Adipocyte (in vitro differentiated cells): ENCODE data around the gene RHEX.

ENCODE experiments used
- DNase-seq: peaks from one replicate; pipeline ENCODE4 v3.0.0-alpha.2; 2015; ENCODE audit warnings: low read depth
- H3K27me3 ChIP-seq: replicated peaks from 2 replicates; pipeline ENCODE4 v1.7.0; 2013; ENCODE audit warnings: mild to moderate bottlenecking, low read length, moderate library complexity; ENCODE audit not compliant: control insufficient read depth, insufficient read depth
- H3K36me3 ChIP-seq: 2 replicates; pipeline ENCODE4 v1.7.0; 2013; ENCODE audit warnings: low read length, mild to moderate bottlenecking, moderate library complexity; ENCODE audit not compliant: control insufficient read depth, insufficient read depth, severe bottlenecking
- H3K4me1 ChIP-seq: 2 replicates; pipeline ENCODE4 v1.7.0; 2013; ENCODE audit warnings: mild to moderate bottlenecking, low read length, moderate library complexity; ENCODE audit not compliant: control insufficient read depth, insufficient read depth
- H3K4me3 ChIP-seq: 2 replicates; pipeline ENCODE4 v1.7.0; 2013; ENCODE audit warnings: mild to moderate bottlenecking, low read length, moderate library complexity
- H3K9ac ChIP-seq: 2 replicates; pipeline ENCODE4 v1.7.0; 2013; ENCODE audit warnings: mild to moderate bottlenecking, low read length, moderate library complexity
- H3K9me3 ChIP-seq: 2 replicates; pipeline ENCODE4 v1.7.0; 2013; ENCODE audit warnings: mild to moderate bottlenecking, low read length, moderate library complexity; ENCODE audit not compliant: control insufficient read depth

The RHEX gene

DNA sequence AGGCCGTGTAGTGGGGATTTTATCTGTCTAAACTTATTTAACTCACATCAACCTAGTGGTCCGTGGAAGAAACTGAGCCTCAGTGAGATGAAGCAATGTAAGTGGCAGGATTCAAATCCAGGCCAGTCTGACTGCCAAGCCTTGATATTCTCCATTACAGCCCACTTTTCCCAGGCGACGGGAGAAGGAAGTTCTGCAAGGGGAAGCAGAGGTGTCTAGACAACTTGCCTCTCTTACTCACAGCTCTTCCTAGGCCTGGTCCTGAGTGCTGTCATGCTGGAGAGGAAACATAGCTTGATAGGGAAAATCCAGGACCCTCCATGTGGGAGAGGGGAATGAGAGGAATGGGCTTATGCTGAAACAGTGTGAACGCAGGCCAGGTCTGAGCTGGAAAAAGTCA, 38.4 kb upstream of the RHEX start:
- Histone ChIP-seq H3K27me3 (no peaks in the 10 kb centered on the region), H3K9ac (no peak overlapping the region), H3K9me3 (no peaks in the 10 kb centered on the region), H3K36me3 (no peaks in the 10 kb centered on the region), H3K4me3 (no peak overlapping the region), H3K4me1 (no peaks in the 10 kb centered on the region)
- DNase-seq: no peak

DNA sequence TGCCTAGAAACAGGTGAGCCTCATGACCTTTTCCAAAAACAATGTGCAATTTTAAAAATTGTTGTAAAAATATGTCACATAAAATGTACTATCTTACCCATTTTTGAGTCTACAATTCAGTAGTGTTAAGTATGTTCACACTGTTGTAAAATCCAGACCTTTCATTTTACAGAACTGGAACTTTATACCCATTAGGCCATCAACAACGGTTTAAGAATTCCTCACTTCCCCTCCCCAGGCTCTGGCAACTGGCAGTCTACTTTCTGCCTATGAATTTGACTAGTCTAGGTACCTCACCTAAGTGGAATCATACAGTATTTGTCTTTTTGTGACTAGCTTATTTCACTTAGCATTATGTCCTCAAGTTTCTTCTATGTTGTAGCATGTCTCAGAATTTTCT, 37.9 kb upstream of the RHEX start:
- DNase-seq: no peak
- H3K36me3 ChIP-seq: no peaks in the 10 kb centered on the region
- H3K4me1 ChIP-seq: no peaks in the 10 kb centered on the region
- H3K9ac ChIP-seq: no peak overlapping the region
- H3K27me3 ChIP-seq: no peaks in the 10 kb centered on the region
- no peaks in the 10 kb centered on the region for H3K9me3 ChIP-seq
- no peak overlapping the region for H3K4me3 ChIP-seq

GRCh38 chr1:206020393-206021007, 32.5 kb upstream of the RHEX start:
- H3K27me3 ChIP-seq: no peaks in the 10 kb centered on the region
- no peaks in the 10 kb centered on the region for H3K4me1 ChIP-seq
- no peaks in the 10 kb centered on the region for H3K9me3 ChIP-seq
- no peaks in the 10 kb centered on the region for H3K36me3 ChIP-seq
- no peak overlapping the region for H3K4me3 ChIP-seq
- H3K9ac ChIP-seq: no peak overlapping the region
- no peak for DNase-seq

- no peaks in the 10 kb centered on the region for H3K36me3 ChIP-seq
- no peak overlapping the region for H3K9ac ChIP-seq
- no peaks in the 10 kb centered on the region for H3K27me3 ChIP-seq
- H3K9me3 ChIP-seq: no peaks in the 10 kb centered on the region
- DNase-seq: no peak
- H3K4me1 ChIP-seq: no peaks in the 10 kb centered on the region
- no peak overlapping the region for H3K4me3 ChIP-seq
Observed at GRCh38 chr1:206021008-206021625, 31.9 kb upstream of the RHEX start.

- Histone ChIP-seq H3K27me3 (no peaks in the 10 kb centered on the region), H3K9me3 (no peaks in the 10 kb centered on the region), H3K4me3 (no peak overlapping the region), H3K36me3 (no peaks in the 10 kb centered on the region), H3K9ac (no peak overlapping the region), H3K4me1 (no peaks in the 10 kb centered on the region)
- no peak for DNase-seq
Observed at GRCh38 chr1:206021626-206022365, 31.2 kb upstream of the RHEX start.

DNA sequence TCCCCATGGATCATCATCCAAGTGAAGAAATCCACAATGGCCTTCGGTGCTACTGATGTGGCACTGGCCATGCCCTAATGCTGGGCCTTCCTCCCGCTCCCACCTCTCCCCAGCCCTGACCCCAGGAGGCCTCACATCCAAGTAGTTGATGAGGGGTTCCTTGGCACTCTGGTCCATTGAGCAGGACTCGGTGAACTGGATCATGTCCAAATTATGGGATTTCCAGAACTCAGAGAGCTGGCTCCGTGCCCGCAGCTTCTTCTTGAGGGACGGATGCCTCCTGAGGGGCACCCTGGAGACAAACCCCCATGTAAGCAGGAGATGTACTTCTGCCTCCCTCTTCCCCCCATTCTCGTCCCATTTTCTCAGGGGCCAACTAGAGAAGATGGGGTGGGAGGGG, 30.2 kb upstream of the RHEX start:
- DNase-seq: no peak
- H3K9me3 ChIP-seq: no peaks in the 10 kb centered on the region
- no peak overlapping the region for H3K9ac ChIP-seq
- no peaks in the 10 kb centered on the region for H3K4me1 ChIP-seq
- no peak overlapping the region for H3K4me3 ChIP-seq
- no peaks in the 10 kb centered on the region for H3K36me3 ChIP-seq
- no peaks in the 10 kb centered on the region for H3K27me3 ChIP-seq

DNA sequence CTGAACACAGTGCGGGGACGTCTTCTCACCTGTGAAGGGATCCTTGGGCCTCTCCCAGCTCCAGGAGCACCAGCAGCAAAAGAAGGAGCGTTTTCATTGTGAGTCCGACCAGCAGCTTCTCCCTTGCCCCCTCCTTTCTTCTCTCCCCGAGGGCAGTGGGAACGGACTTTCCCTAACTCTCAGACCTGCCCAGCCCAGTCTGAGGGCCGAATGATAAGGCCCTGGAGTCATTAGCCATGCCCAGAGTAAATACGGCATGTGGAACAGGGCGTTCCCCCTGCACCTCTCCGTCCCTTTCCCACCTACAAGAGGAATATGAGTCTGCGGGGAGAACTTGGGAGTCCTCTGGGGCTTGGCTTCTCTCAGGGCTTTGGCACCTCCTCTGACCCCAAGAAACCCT, 29.3 kb upstream of the RHEX start, which contains the start of gene CTSE:
TSS of gene CTSE (minus strand) at position 201 of the 400 bp plus-strand sequence. CDS start at position 97, 104 bp downstream.
- no peaks in the 10 kb centered on the region for H3K36me3 ChIP-seq
- H3K27me3 ChIP-seq: no peaks in the 10 kb centered on the region
- no peak within 1 kb of the TSS for H3K9ac ChIP-seq
- DNase-seq: no peak
- H3K4me1 ChIP-seq: no peaks in the 10 kb centered on the region
- H3K4me3 ChIP-seq: no peak within 1 kb of the TSS
- no peaks in the 10 kb centered on the region for H3K9me3 ChIP-seq

DNA sequence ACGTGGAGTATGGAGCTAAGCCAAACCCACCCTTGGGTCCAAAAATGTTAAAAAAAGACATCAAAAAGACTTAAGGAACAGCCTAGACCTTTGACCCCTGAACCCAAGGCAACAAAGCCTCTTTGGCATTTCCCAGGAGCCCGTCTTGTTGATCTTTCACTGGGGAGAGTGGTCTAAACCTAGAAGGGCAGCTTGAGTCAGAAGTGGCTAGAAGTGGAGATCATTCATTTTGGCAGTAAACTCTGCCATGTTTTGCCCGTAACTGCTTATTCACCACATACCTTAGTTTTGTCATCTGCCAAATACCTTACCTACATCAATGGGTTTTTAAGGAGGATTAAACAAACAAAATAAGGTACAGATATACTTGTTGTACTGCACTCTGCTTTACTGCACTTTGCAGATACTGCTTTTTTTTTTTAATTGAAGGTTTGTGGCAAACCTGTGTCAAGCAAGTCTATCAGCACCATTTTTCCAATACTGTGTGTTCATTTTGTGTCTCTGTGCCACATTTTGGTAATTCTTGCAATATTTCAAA, 27.6 kb upstream of the RHEX start:
- Histone ChIP-seq H3K9ac (no peak overlapping the region), H3K36me3 (no peaks in the 10 kb centered on the region), H3K4me3 (no peak overlapping the region), H3K4me1 (no peaks in the 10 kb centered on the region), H3K27me3 (no peaks in the 10 kb centered on the region), H3K9me3 (no peaks in the 10 kb centered on the region)
- DNase-seq: no peak

DNA sequence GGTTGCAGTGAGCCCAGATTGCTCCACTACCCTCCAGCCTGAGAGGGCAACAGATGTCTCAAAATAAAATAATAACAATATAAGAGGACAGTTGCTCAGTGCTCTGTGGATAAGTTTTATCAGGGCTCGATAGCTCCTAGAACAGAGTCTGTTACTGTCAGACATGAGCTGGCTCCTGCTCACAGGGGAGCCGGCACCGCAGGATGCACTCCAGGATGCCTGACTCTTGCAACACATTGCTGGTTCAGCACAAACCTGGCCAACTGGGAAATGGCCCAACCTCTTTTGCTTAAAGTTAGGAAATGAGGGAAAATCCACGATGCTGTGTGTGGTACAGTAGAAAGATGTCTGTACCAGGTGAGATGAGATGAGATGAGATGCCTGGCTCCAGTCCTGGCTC, 23.5 kb upstream of the RHEX start:
- Histone ChIP-seq H3K27me3 (peaks cover 1% of the 10 kb centered on the region), H3K4me3 (no peak overlapping the region), H3K4me1 (no peaks in the 10 kb centered on the region), H3K9ac (no peak overlapping the region), H3K36me3 (no peaks in the 10 kb centered on the region), H3K9me3 (peaks cover 5% of the 10 kb centered on the region)
- DNase-seq: no peak

- Histone ChIP-seq H3K27me3 (peaks cover 8% of the 10 kb centered on the region), H3K4me3 (no peak overlapping the region), H3K4me1 (no peaks in the 10 kb centered on the region), H3K36me3 (no peaks in the 10 kb centered on the region), H3K9me3 (peaks cover 5% of the 10 kb centered on the region), H3K9ac (no peak overlapping the region)
- DNase-seq: no peak
Observed at GRCh38 chr1:206030191-206030590, 22.8 kb upstream of the RHEX start.

DNA sequence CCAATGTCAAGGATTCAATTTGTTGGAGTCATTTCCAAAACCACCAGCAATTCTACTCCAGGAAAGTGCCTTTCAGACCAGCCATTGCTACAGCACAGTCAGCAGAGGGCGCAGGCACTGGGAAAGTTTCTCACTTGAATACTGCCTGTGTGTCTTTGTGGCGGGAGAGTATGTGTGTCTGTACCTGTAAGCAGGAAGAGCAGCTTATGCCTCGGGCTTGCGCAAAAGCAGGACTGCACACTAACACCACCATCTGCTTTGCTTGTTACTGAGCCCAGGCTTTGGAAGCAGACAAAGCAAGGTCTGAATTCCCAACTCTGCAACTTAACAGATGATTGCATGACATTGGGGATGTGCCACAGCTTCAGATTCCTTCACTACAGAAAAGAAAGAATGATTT, 22.3 kb upstream of the RHEX start:
- Histone ChIP-seq H3K4me3 (no peak overlapping the region), H3K9ac (no peak overlapping the region), H3K36me3 (no peaks in the 10 kb centered on the region), H3K9me3 (peaks cover 5% of the 10 kb centered on the region), H3K27me3 (peaks cover 13% of the 10 kb centered on the region), H3K4me1 (no peaks in the 10 kb centered on the region)
- DNase-seq: peak; percentile 80
